ENCODE data around the gene VCAN. TPM values are rescaled to one million over a fixed set of nuclear protein-coding genes. Genes with fewer than 3 reads are reported as not detected.

The VCAN gene
- polyA plus RNA-seq, 2 of the 4 experiments (the other 2 are of a cell fraction): 26.0 to 42.0 TPM

- no peak for FAIRE-seq
- no peak overlapping the region for H3K27ac ChIP-seq
- H3K4me1 ChIP-seq: no peaks in the 10 kb centered on the region
- no peak for DNase-seq (ENCODE audit: low read depth in 1 of 2, low spot score in 1 of 2)
- H3K9me3 ChIP-seq: no peaks in the 10 kb centered on the region
- ChIA-PET POLR2A (no interaction called here), CTCF (no interaction called here)
- TF ChIP-seq, protein P1, sequence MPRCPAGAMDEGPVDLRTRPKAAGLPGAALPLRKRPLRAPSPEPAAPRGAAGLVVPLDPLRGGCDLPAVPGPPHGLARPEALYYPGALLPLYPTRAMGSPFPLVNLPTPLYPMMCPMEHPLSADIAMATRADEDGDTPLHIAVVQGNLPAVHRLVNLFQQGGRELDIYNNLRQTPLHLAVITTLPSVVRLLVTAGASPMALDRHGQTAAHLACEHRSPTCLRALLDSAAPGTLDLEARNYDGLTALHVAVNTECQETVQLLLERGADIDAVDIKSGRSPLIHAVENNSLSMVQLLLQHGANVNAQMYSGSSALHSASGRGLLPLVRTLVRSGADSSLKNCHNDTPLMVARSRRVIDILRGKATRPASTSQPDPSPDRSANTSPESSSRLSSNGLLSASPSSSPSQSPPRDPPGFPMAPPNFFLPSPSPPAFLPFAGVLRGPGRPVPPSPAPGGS (IDR thresholded peaks at IDR 0.05): no peak
- no peak for TF ChIP-seq CEBPB (IDR thresholded peaks at IDR 0.05)
- no peak for TF ChIP-seq RAD21 (conservative IDR thresholded peaks at IDR 0.05 in 1 of 2, IDR thresholded peaks at IDR 0.05 in 1 of 2)
- TF ChIP-seq GATA3 (IDR thresholded peaks at IDR 0.05; ENCODE audit: borderline replicate concordance): no peak
- WGBS (ENCODE audit: missing lambda C conversion rate): 40% methylated on average over 2 of the region's 2 CpGs
- no peak overlapping the region for H3K4me2 ChIP-seq
- ATAC-seq: no peak
- H3K4me3 ChIP-seq: no peak overlapping the region
These were observed 68.6 kb downstream of the VCAN start for GRCh38 chr5:83540105-83540504.

GRCh38 chr5:83540783-83541182 lies 69.2 kb downstream of the VCAN start:
- DNase-seq (ENCODE audit: low read depth in 1 of 2, low spot score in 1 of 2) (no peak), ATAC-seq (no peak), FAIRE-seq (no peak)
- ChIA-PET CTCF (interaction anchor here (1.0 kb wide), 1 partner anchor 11 kb away, joined by 3 read pairs; no protein-coding TSS in a partner anchor), POLR2A (no interaction called here)
- WGBS (ENCODE audit: missing lambda C conversion rate): 57% methylated on average over 3 of the region's 3 CpGs
- H3K4me1 ChIP-seq: no peaks in the 10 kb centered on the region
- H3K27ac ChIP-seq: no peak overlapping the region
- no peak overlapping the region for H3K4me3 ChIP-seq
- no peak for TF ChIP-seq MAZ (IDR thresholded peaks at IDR 0.05; ENCODE audit: borderline replicate concordance, low read depth, low read length)
- TF ChIP-seq PHF8 (IDR thresholded peaks at IDR 0.05; ENCODE audit: borderline replicate concordance, low read depth): no peak
- TF ChIP-seq, protein P2, sequence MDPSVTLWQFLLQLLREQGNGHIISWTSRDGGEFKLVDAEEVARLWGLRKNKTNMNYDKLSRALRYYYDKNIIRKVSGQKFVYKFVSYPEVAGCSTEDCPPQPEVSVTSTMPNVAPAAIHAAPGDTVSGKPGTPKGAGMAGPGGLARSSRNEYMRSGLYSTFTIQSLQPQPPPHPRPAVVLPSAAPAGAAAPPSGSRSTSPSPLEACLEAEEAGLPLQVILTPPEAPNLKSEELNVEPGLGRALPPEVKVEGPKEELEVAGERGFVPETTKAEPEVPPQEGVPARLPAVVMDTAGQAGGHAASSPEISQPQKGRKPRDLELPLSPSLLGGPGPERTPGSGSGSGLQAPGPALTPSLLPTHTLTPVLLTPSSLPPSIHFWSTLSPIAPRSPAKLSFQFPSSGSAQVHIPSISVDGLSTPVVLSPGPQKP (IDR thresholded peaks at IDR 0.05; ENCODE audit: low read depth, low read length): no peak
- no peak for TF ChIP-seq FOSB (CRISPR knock-in tag; IDR thresholded peaks at IDR 0.05)
- H3K4me2 ChIP-seq: no peak overlapping the region
- H3K9me3 ChIP-seq: no peaks in the 10 kb centered on the region

- ChIA-PET CTCF (no interaction called here), POLR2A (no interaction called here)
- H3K4me1 ChIP-seq: no peaks in the 10 kb centered on the region
- 18% methylated on average over 1 of the region's 1 CpG for WGBS (ENCODE audit: missing lambda C conversion rate)
- DNase-seq (ENCODE audit: low read depth in 1 of 2, low spot score in 1 of 2) (no peak), FAIRE-seq (no peak), ATAC-seq (no peak)
- no peaks in the 10 kb centered on the region for H3K9me3 ChIP-seq
- H3K4me3 ChIP-seq: no peak overlapping the region
- TF ChIP-seq, protein P2 (IDR thresholded peaks at IDR 0.05; ENCODE audit: low read depth, low read length): no peak
- no peak for TF ChIP-seq MAZ (IDR thresholded peaks at IDR 0.05; ENCODE audit: borderline replicate concordance, low read depth, low read length)
- H3K27ac ChIP-seq: no peak overlapping the region
- no peak overlapping the region for H3K4me2 ChIP-seq
These were observed 71.3 kb downstream of the VCAN start for GRCh38 chr5:83542839-83543238.

GRCh38 chr5:83543898-83544297 lies 72.4 kb downstream of the VCAN start:
- no peaks in the 10 kb centered on the region for H3K9me3 ChIP-seq
- ChIA-PET CTCF (no interaction called here), POLR2A (no interaction called here)
- no peak overlapping the region for H3K4me3 ChIP-seq
- no peak for FAIRE-seq
- H3K4me2 ChIP-seq: no peak overlapping the region
- H3K27ac ChIP-seq: no peak overlapping the region
- DNase-seq (ENCODE audit: low read depth in 1 of 2, low spot score in 1 of 2): no peak
- no peak for ATAC-seq
- WGBS (ENCODE audit: missing lambda C conversion rate): 56% methylated on average over 6 of the region's 6 CpGs
- no peaks in the 10 kb centered on the region for H3K4me1 ChIP-seq
- TF ChIP-seq JUN (IDR thresholded peaks at IDR 0.05): no peak
- no peak for TF ChIP-seq NFE2L2 (conservative IDR thresholded peaks at IDR 0.05; ENCODE audit: low read length)
- TF ChIP-seq, protein P3, sequence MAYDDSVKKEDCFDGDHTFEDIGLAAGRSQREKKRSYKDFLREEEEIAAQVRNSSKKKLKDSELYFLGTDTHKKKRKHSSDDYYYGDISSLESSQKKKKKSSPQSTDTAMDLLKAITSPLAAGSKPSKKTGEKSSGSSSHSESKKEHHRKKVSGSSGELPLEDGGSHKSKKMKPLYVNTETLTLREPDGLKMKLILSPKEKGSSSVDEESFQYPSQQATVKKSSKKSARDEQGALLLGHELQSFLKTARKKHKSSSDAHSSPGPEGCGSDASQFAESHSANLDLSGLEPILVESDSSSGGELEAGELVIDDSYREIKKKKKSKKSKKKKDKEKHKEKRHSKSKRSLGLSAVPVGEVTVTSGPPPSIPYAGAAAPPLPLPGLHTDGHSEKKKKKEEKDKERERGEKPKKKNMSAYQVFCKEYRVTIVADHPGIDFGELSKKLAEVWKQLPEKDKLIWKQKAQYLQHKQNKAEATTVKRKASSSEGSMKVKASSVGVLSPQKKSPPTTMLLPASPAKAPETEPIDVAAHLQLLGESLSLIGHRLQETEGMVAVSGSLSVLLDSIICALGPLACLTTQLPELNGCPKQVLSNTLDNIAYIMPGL (CRISPR knock-in tag; IDR thresholded peaks at IDR 0.05; ENCODE audit: borderline replicate concordance): no peak
- no peak for TF ChIP-seq NR3C1 (IDR thresholded peaks at IDR 0.05)
- TF ChIP-seq MAFK (IDR thresholded peaks at IDR 0.05; ENCODE audit: partially characterized antibody): no peak
- no peak for TF ChIP-seq CBX8 (IDR thresholded peaks at IDR 0.05)
- TF ChIP-seq POLR2AphosphoS2 (conservative IDR thresholded peaks at IDR 0.05; ENCODE audit: low read length): no peak
- no peak for TF ChIP-seq FOXS1 (CRISPR knock-in tag; IDR thresholded peaks at IDR 0.05)
- no peak for TF ChIP-seq MAZ (IDR thresholded peaks at IDR 0.05; ENCODE audit: borderline replicate concordance, low read depth, low read length)
- no peak for TF ChIP-seq ESRRA (IDR thresholded peaks at IDR 0.05; ENCODE audit: borderline replicate concordance, low read length)
- no peak for TF ChIP-seq ZC3H11A (IDR thresholded peaks at IDR 0.05)
- TF ChIP-seq TP53 (CRISPR knock-in tag; IDR thresholded peaks at IDR 0.05): no peak
- no peak for TF ChIP-seq TFCP2L1 (CRISPR knock-in tag; IDR thresholded peaks at IDR 0.05)
- TF ChIP-seq KDM1A (IDR thresholded peaks at IDR 0.05; ENCODE audit: low read depth): no peak
- TF ChIP-seq BHLHE40 (IDR thresholded peaks at IDR 0.05; ENCODE audit: low read depth, low read length): no peak
- TF ChIP-seq CEBPB (IDR thresholded peaks at IDR 0.05): no peak
